GM12891 (cell line): ENCODE data around the gene SUPT6H.
A peak's percentile ranks its signal among the peaks of the same experiment; 100 is the strongest.

Experiments
- POLR2A ChIP-seq: IDR thresholded peaks from 2 replicates; pipeline ENCODE4 v1.6.1; 2011; ENCODE audit warnings: low read depth, low read length, control low read depth
- POLR2AphosphoS5 ChIP-seq: IDR thresholded peaks from 2 replicates; pipeline ENCODE4 v1.6.1; 2011; ENCODE audit warnings: low read depth, low read length, control low read depth
- POU2F2 ChIP-seq: IDR thresholded peaks from 2 replicates; pipeline ENCODE4 v1.6.1; 2011; ENCODE audit warnings: low read depth, mild to moderate bottlenecking, control low read depth, low read length, moderate library complexity
- SPI1 ChIP-seq: IDR thresholded peaks from 2 replicates; pipeline ENCODE4 v1.6.1; 2011; ENCODE audit warnings: low read depth, low read length, control low read depth
- TAF1 ChIP-seq: IDR thresholded peaks from 2 replicates; pipeline ENCODE4 v1.6.1; 2011; ENCODE audit warnings: low read depth, low read length, control low read depth

DNA sequence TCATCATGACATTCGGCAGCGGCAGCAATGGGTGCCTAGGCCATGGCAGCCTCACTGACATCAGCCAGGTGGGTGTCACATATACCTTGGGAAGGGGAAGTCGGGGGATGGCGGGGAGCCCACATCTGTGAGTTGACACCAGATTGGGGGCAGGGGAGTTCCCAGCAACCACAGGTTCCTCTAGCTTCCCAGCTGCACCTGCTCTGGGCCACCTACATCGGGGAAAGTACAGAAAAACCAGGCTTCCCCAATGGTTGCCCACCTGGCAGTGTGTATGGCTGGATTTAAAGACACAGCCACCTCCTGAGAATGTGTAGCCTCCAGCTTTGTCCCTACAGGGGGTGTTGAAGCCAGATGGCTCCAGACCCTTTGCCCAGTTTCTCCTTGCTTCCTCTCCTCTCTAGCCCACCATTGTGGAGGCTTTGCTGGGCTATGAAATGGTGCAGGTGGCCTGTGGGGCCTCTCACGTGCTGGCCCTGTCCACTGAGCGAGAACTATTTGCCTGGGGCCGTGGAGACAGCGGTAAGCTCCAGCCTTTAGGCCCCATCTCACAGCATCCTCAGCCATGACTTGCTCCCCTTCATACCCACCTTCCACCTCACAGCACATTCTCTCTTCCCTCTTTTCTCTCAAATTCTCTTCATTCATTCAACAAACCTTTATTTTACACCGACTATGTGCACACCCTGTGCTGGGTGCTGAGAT, 76.8 kb downstream of the SUPT6H start:
- TF ChIP-seq POLR2AphosphoS5, result no peak; the same call in 1 of the 2 replicates
- 0 out of 2 replicates have a peak, but pooled peaks have one; percentile 10 for TF ChIP-seq TAF1
- TF ChIP-seq POLR2A, result 0 out of 2 replicates have a peak, but pooled peaks have one; percentile 33
- peak; percentile 80 for TF ChIP-seq SPI1
- peak; percentile 79 for TF ChIP-seq POU2F2
